CD8-positive, alpha-beta memory T cell (primary cell): ENCODE data around the gene PTCSC3. TPM values are rescaled to one million over a fixed set of nuclear protein-coding genes. Genes with fewer than 3 reads are reported as not detected.

Experiments
- CTCF ChIA-PET: fragments of 350-600 bp; sonication (Branson Sonifier 250); formaldehyde crosslinking; loops from one replicate; lab custom pipeline; 2021; ENCODE audit warnings: antibody characterized with exemption; lab: Charles Lee
- POLR2A ChIA-PET: fragments of 350-600 bp; sonication (Branson Sonifier 250); formaldehyde crosslinking; loops from one replicate; lab custom pipeline; 2021; ENCODE audit warnings: antibody characterized with exemption; lab: Charles Lee
- DNase-seq, 5 donors: peaks; one replicate each; pipeline versions ENCODE4 v3.0.0 to v3.0.0-alpha.2; 2020 to 2022; ENCODE audit warnings: mixed read lengths in 1 of 5
- H3K27ac ChIP-seq: one replicate; pipeline ENCODE4 v1.7.0; 2013; ENCODE audit warnings: low read depth, mild to moderate bottlenecking, low read length, moderate library complexity
- H3K27me3 ChIP-seq: 2 replicates; pipeline ENCODE4 v1.7.0; 2013; ENCODE audit warnings: low read length, mild to moderate bottlenecking; ENCODE audit not compliant: insufficient read depth, poor library complexity, severe bottlenecking
- H3K36me3 ChIP-seq: 2 replicates; pipeline ENCODE4 v1.7.0; 2013; ENCODE audit warnings: mild to moderate bottlenecking, low read length, moderate library complexity; ENCODE audit not compliant: insufficient read depth
- H3K4me1 ChIP-seq: 2 replicates; pipeline ENCODE4 v1.7.0; 2013; ENCODE audit warnings: mild to moderate bottlenecking, low read length, moderate library complexity; ENCODE audit not compliant: insufficient read depth
- H3K4me3 ChIP-seq: 2 replicates; pipeline ENCODE4 v1.7.0; 2013; ENCODE audit warnings: mild to moderate bottlenecking, low read length
- H3K9me3 ChIP-seq: 2 replicates; pipeline ENCODE4 v1.7.0; 2013; ENCODE audit warnings: mild to moderate bottlenecking, low read length
- H3K27ac Mint-ChIP-seq, 8 donors: one replicate each; pipeline ENCODE4 v1.8.0; 2020 to 2021; ENCODE audit warnings: mixed read lengths in 8 of 8, mild to moderate bottlenecking in 6 of 8, inconsistent platforms in 3 of 8, moderate library complexity in 3 of 8
- H3K27me3 Mint-ChIP-seq, 2 donors: one replicate each; pipeline ENCODE4 v1.8.0; 2020 to 2021; ENCODE audit warnings: mixed read lengths in 2 of 2, mild to moderate bottlenecking in 1 of 2, moderate library complexity in 1 of 2
- H3K36me3 Mint-ChIP-seq, 3 donors: one replicate each; pipeline ENCODE4 v1.8.0; 2020 to 2021; ENCODE audit warnings: mixed read lengths in 3 of 3, inconsistent platforms in 1 of 3, mild to moderate bottlenecking in 1 of 3
- H3K4me1 Mint-ChIP-seq, 3 donors: one replicate each; pipeline ENCODE4 v1.8.0; 2020 to 2021; ENCODE audit warnings: mixed read lengths in 3 of 3, inconsistent platforms in 1 of 3, mild to moderate bottlenecking in 1 of 3
- H3K4me3 Mint-ChIP-seq, 7 donors: one replicate each; pipeline ENCODE4 v1.8.0; 2020 to 2021; ENCODE audit warnings: mixed read lengths in 7 of 7, mild to moderate bottlenecking in 6 of 7, moderate library complexity in 4 of 7, inconsistent platforms in 2 of 7
- H3K9me3 Mint-ChIP-seq, 5 donors: one replicate each; pipeline ENCODE4 v1.8.0; 2020 to 2022; ENCODE audit warnings: mixed read lengths in 5 of 5, mild to moderate bottlenecking in 3 of 5, moderate library complexity in 2 of 5, inconsistent platforms in 1 of 5
- polyA plus RNA-seq: library from polyadenylated mRNA; unstranded; fragments of 300-500 nt; fragmentation: Illumina TruSeq; gene quantifications from one replicate; pipeline ENCODE4 v1.2.3, GENCODE V29; 2021
- total RNA-seq, 2 experiments: library from RNA; stranded (reverse); gene quantifications; one replicate each; pipeline ENCODE4 v1.2.3, GENCODE V29; 2021

PTCSC3 gene
- not detected for total RNA-seq
- polyA plus RNA-seq, result not detected

GRCh38 chr14:36176524-36176923 lies at the start of gene PTCSC3:
PTCSC3 (minus strand) TSS chr14:36176722.
- Mint-ChIP-seq H3K36me3 (no peaks in the 10 kb centered on the region), H3K4me1 (no peaks in the 10 kb centered on the region), H3K27me3 (peaks cover 5% of the 10 kb centered on the region in 2 donors), H3K4me3 (no peak within 1 kb of the TSS), H3K27ac (peak within 1 kb of the TSS in 1 of 8 donors; percentile 11), H3K9me3 (no peaks in the 10 kb centered on the region)
- H3K36me3 ChIP-seq, result no peaks in the 10 kb centered on the region
- H3K4me1 ChIP-seq, result no peaks in the 10 kb centered on the region
- ChIA-PET POLR2A (no interaction called here), CTCF (no interaction called here)
- H3K27me3 ChIP-seq, result no peaks in the 10 kb centered on the region
- H3K9me3 ChIP-seq, result no peaks in the 10 kb centered on the region
- DNase-seq, result no peak
- H3K4me3 ChIP-seq, result no peak within 1 kb of the TSS
- no peak within 1 kb of the TSS for H3K27ac ChIP-seq

GRCh38 chr14:36226164-36226563 lies 49.6 kb upstream of the PTCSC3 start:
- Histone ChIP-seq H3K36me3 (no peaks in the 10 kb centered on the region), H3K9me3 (no peaks in the 10 kb centered on the region), H3K27ac (no peak overlapping the region), H3K4me3 (no peak overlapping the region), H3K4me1 (no peaks in the 10 kb centered on the region), H3K27me3 (no peaks in the 10 kb centered on the region)
- Mint-ChIP-seq H3K4me1 (no peaks in the 10 kb centered on the region), H3K4me3 (no peak overlapping the region), H3K27me3 (peaks cover 5% of the 10 kb centered on the region in 2 donors), H3K27ac (no peak overlapping the region), H3K9me3 (no peaks in the 10 kb centered on the region), H3K36me3 (no peaks in the 10 kb centered on the region)
- no peak for DNase-seq
- ChIA-PET CTCF (no interaction called here), POLR2A (no interaction called here)

GRCh38 chr14:36224176-36224575 lies 47.7 kb upstream of the PTCSC3 start:
- DNase-seq, result no peak
- no peaks in the 10 kb centered on the region for H3K27me3 ChIP-seq
- POLR2A ChIA-PET, result no interaction called here

GRCh38 chr14:36223558-36223957 lies 47.0 kb upstream of the PTCSC3 start:
- Histone ChIP-seq H3K36me3 (no peaks in the 10 kb centered on the region), H3K4me3 (no peak overlapping the region), H3K27ac (no peak overlapping the region), H3K4me1 (no peaks in the 10 kb centered on the region), H3K27me3 (no peaks in the 10 kb centered on the region), H3K9me3 (no peaks in the 10 kb centered on the region)
- H3K27me3 Mint-ChIP-seq, result peaks cover 3 to 5% of the 10 kb centered on the region in 2 donors
- H3K27ac Mint-ChIP-seq, result peak overlapping the region in 1 of 8 donors; percentile 27
- H3K4me3 Mint-ChIP-seq, result no peak overlapping the region
- no peaks in the 10 kb centered on the region for H3K36me3 Mint-ChIP-seq
- ChIA-PET CTCF (no interaction called here), POLR2A (no interaction called here)
- no peak for DNase-seq
- H3K4me1 Mint-ChIP-seq, result no peaks in the 10 kb centered on the region
- no peaks in the 10 kb centered on the region for H3K9me3 Mint-ChIP-seq

More at GRCh38 chr14:36224176-36224575, 47.7 kb upstream of the PTCSC3 start:
- CTCF ChIA-PET, result no interaction called here
- Histone ChIP-seq H3K4me3 (no peak overlapping the region), H3K4me1 (no peaks in the 10 kb centered on the region), H3K9me3 (no peaks in the 10 kb centered on the region), H3K27ac (no peak overlapping the region), H3K36me3 (no peaks in the 10 kb centered on the region)
- no peaks in the 10 kb centered on the region for H3K36me3 Mint-ChIP-seq
- no peak overlapping the region for H3K4me3 Mint-ChIP-seq
- no peaks in the 10 kb centered on the region for H3K9me3 Mint-ChIP-seq
- H3K27ac Mint-ChIP-seq, result no peak overlapping the region
- no peaks in the 10 kb centered on the region for H3K4me1 Mint-ChIP-seq
- H3K27me3 Mint-ChIP-seq, result peaks cover 5% of the 10 kb centered on the region in 2 donors

- no peaks in the 10 kb centered on the region for H3K9me3 Mint-ChIP-seq
- H3K27me3 Mint-ChIP-seq, result peaks cover 0 to 5% of the 10 kb centered on the region in 2 donors
- no peak overlapping the region for H3K4me3 ChIP-seq
- H3K36me3 ChIP-seq, result no peaks in the 10 kb centered on the region
- no peaks in the 10 kb centered on the region for H3K27me3 ChIP-seq
- H3K9me3 ChIP-seq, result no peaks in the 10 kb centered on the region
- POLR2A ChIA-PET, result no interaction called here
- no peaks in the 10 kb centered on the region for H3K36me3 Mint-ChIP-seq
- no peak overlapping the region for H3K4me3 Mint-ChIP-seq
- CTCF ChIA-PET, result no interaction called here
- no peak overlapping the region for H3K27ac Mint-ChIP-seq
- no peaks in the 10 kb centered on the region for H3K4me1 Mint-ChIP-seq
- DNase-seq, result no peak
- no peak overlapping the region for H3K27ac ChIP-seq
- no peaks in the 10 kb centered on the region for H3K4me1 ChIP-seq
Measured at GRCh38 chr14:36222952-36223468, 46.5 kb upstream of the PTCSC3 start.

- CTCF ChIA-PET, result no interaction called here
- no peaks in the 10 kb centered on the region for H3K9me3 Mint-ChIP-seq
Measured at GRCh38 chr14:36222337-36222736, 45.8 kb upstream of the PTCSC3 start.

GRCh38 chr14:36221112-36221511 lies 44.6 kb upstream of the PTCSC3 start:
- Histone ChIP-seq H3K36me3 (no peaks in the 10 kb centered on the region), H3K27ac (no peak overlapping the region), H3K4me3 (no peak overlapping the region), H3K27me3 (peaks cover 3% of the 10 kb centered on the region), H3K9me3 (no peaks in the 10 kb centered on the region), H3K4me1 (no peaks in the 10 kb centered on the region)
- H3K4me1 Mint-ChIP-seq, result no peaks in the 10 kb centered on the region
- H3K9me3 Mint-ChIP-seq, result no peaks in the 10 kb centered on the region
- H3K27ac Mint-ChIP-seq, result no peak overlapping the region
- H3K36me3 Mint-ChIP-seq, result no peaks in the 10 kb centered on the region
- ChIA-PET POLR2A (no interaction called here), CTCF (no interaction called here)
- no peak overlapping the region for H3K4me3 Mint-ChIP-seq
- peaks cover 11 to 14% of the 10 kb centered on the region in 2 donors for H3K27me3 Mint-ChIP-seq
- no peak for DNase-seq

More at GRCh38 chr14:36222337-36222736, 45.8 kb upstream of the PTCSC3 start:
- H3K27me3 ChIP-seq, result peaks cover 3% of the 10 kb centered on the region
- no peak overlapping the region for H3K4me3 ChIP-seq
- Mint-ChIP-seq H3K27me3 (peaks cover 4 to 6% of the 10 kb centered on the region in 2 donors), H3K4me1 (no peaks in the 10 kb centered on the region), H3K36me3 (no peaks in the 10 kb centered on the region), H3K4me3 (no peak overlapping the region), H3K27ac (no peak overlapping the region)
- H3K9me3 ChIP-seq, result no peaks in the 10 kb centered on the region
- POLR2A ChIA-PET, result no interaction called here
- no peaks in the 10 kb centered on the region for H3K36me3 ChIP-seq
- H3K4me1 ChIP-seq, result no peaks in the 10 kb centered on the region
- DNase-seq, result no peak
- no peak overlapping the region for H3K27ac ChIP-seq

- ChIA-PET POLR2A (no interaction called here), CTCF (no interaction called here)
- DNase-seq, result no peak
- no peaks in the 10 kb centered on the region for H3K4me1 Mint-ChIP-seq
- H3K4me3 ChIP-seq, result no peak overlapping the region
- H3K9me3 ChIP-seq, result no peaks in the 10 kb centered on the region
- no peak overlapping the region for H3K4me3 Mint-ChIP-seq
- peaks cover 9 to 27% of the 10 kb centered on the region in 2 donors for H3K27me3 Mint-ChIP-seq
- H3K36me3 Mint-ChIP-seq, result no peaks in the 10 kb centered on the region
- peaks cover 3% of the 10 kb centered on the region for H3K27me3 ChIP-seq
- no peaks in the 10 kb centered on the region for H3K36me3 ChIP-seq
- no peak overlapping the region for H3K27ac Mint-ChIP-seq
- no peaks in the 10 kb centered on the region for H3K9me3 Mint-ChIP-seq
- no peaks in the 10 kb centered on the region for H3K4me1 ChIP-seq
- H3K27ac ChIP-seq, result no peak overlapping the region
Measured at GRCh38 chr14:36217732-36218131, 41.2 kb upstream of the PTCSC3 start.
